ENCODE data around the gene MRPS14.

Gene MRPS14

GRCh38 chr1:175019524-175019923 is 3.7 kb downstream of the MRPS14 start:
- no peak for DNase-seq

- DNase-seq: no peak
Measured at GRCh38 chr1:175015243-175015642, 8.0 kb downstream of the MRPS14 start.

- DNase-seq: no peak
Measured at GRCh38 chr1:175013445-175013844, 9.8 kb downstream of the MRPS14 start.

- no peak for DNase-seq
Measured at GRCh38 chr1:175009532-175009931, 13.7 kb downstream of the MRPS14 start.

- no peak for DNase-seq
Measured at GRCh38 chr1:175005085-175005783, 18.0 kb downstream of the MRPS14 start.

- DNase-seq: no peak
Measured at GRCh38 chr1:175003521-175003920, 19.7 kb downstream of the MRPS14 start.

- no peak for DNase-seq
Measured at GRCh38 chr1:175002910-175003517, 20.2 kb downstream of the MRPS14 start.

- no peak for DNase-seq
Measured at GRCh38 chr1:175000697-175001187, 22.5 kb downstream of the MRPS14 start.

- no peak for DNase-seq
Measured at GRCh38 chr1:174999936-175000696, 23.1 kb downstream of the MRPS14 start, which contains the start of gene CACYBP. Gene CACYBP (plus strand): TSS chr1:174999947. CDS start chr1:175000181, 234 bp downstream.

- peak; percentile 99 for DNase-seq
Measured at GRCh38 chr1:174999216-174999935, 23.8 kb downstream of the MRPS14 start.

- DNase-seq: peak; percentile 88
Measured at GRCh38 chr1:174998569-174999215, 24.5 kb downstream of the MRPS14 start.

GRCh38 chr1:174997041-174997440 is 26.2 kb downstream of the MRPS14 start:
- no peak for DNase-seq

- no peak for DNase-seq
Measured at GRCh38 chr1:174996476-174996875, 26.7 kb downstream of the MRPS14 start.

- DNase-seq: no peak
Measured at GRCh38 chr1:174995916-174996315, 27.3 kb downstream of the MRPS14 start.

GRCh38 chr1:174995121-174995520 is 28.1 kb downstream of the MRPS14 start:
- no peak for DNase-seq

- DNase-seq: no peak
Measured at GRCh38 chr1:174991473-174991872, 31.8 kb downstream of the MRPS14 start.

GRCh38 chr1:174990382-174990999 is 32.7 kb downstream of the MRPS14 start:
- no peak for DNase-seq

GRCh38 chr1:174989536-174990220 is 33.5 kb downstream of the MRPS14 start:
- no peak for DNase-seq

- no peak for DNase-seq
Measured at GRCh38 chr1:174988986-174989385, 34.2 kb downstream of the MRPS14 start.

- no peak for DNase-seq
Measured at GRCh38 chr1:174988539-174988938, 34.7 kb downstream of the MRPS14 start.

GRCh38 chr1:174984952-174985351 is 38.3 kb downstream of the MRPS14 start:
- no peak for DNase-seq

All from eye (tissue), 1 donor.